ENCODE data around the gene PPP1R11.
"Not testable (repeated sequence)": the region's sequence is repeated elsewhere in the genome, so short reads cannot be mapped to it uniquely, and the experiment has no call there.

Gene PPP1R11

GRCh38 chr6:30029588-30029987, 37.4 kb upstream of the PPP1R11 start:
- no peak for DNase-seq (ENCODE audit: low read depth, low spot score)
- POLR2A ChIA-PET: no interaction called here
- CTCF ChIA-PET: no interaction called here
- no peak for TF ChIP-seq CTCF (IDR thresholded peaks at IDR 0.05; ENCODE audit: insufficient read depth, low read length, missing control alignments)
- H3K4me3 ChIP-seq (ENCODE audit: low read depth, low read length): no peak overlapping the region

- no peak for TF ChIP-seq CTCF (IDR thresholded peaks at IDR 0.05; ENCODE audit: insufficient read depth, low read length, missing control alignments)
- ChIA-PET CTCF (interaction anchor here (1.2 kb wide), 1 partner anchor 325 kb away, joined by 3 read pairs; no protein-coding TSS in a partner anchor), POLR2A (no interaction called here)
- H3K4me3 ChIP-seq (ENCODE audit: low read depth, low read length): no peak overlapping the region
- no peak for DNase-seq (ENCODE audit: low read depth, low spot score)
Observed at GRCh38 chr6:30031381-30031780, 35.6 kb upstream of the PPP1R11 start.

GRCh38 chr6:30033440-30033839, 33.6 kb upstream of the PPP1R11 start:
- POLR2A ChIA-PET; DNase-seq (ENCODE audit: low read depth, low spot score); H3K4me3 ChIP-seq (ENCODE audit: low read depth, low read length): not testable (repeated sequence)
- CTCF ChIA-PET: interaction anchor here (1.9 kb wide), 1 partner anchor 8 kb away, joined by 4 read pairs; no protein-coding TSS in a partner anchor

DNA sequence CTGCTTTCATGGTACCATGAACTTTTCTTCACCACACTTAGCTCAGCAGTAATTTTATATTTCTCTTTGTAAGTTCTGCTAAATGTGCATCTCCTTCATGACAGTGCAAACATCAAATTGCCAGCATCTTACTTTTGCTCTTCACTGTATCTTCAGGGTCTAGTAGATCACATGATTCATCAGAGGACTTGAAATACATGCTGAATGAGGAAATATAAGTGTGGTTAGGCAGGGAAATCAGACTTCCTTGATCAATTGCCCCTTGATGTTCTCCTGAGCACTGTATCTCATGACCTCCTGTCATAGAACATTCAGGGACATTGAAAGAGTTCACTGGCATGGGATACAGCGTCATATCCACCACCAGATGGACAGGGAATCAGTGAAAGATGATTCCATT, 31.2 kb upstream of the PPP1R11 start:
- no peak for DNase-seq (ENCODE audit: low read depth, low spot score)
- ChIA-PET CTCF (no interaction called here), POLR2A (no interaction called here)
- TF ChIP-seq CTCF (IDR thresholded peaks at IDR 0.05; ENCODE audit: insufficient read depth, low read length, missing control alignments): no peak
- no peak overlapping the region for H3K4me3 ChIP-seq (ENCODE audit: low read depth, low read length)

DNA sequence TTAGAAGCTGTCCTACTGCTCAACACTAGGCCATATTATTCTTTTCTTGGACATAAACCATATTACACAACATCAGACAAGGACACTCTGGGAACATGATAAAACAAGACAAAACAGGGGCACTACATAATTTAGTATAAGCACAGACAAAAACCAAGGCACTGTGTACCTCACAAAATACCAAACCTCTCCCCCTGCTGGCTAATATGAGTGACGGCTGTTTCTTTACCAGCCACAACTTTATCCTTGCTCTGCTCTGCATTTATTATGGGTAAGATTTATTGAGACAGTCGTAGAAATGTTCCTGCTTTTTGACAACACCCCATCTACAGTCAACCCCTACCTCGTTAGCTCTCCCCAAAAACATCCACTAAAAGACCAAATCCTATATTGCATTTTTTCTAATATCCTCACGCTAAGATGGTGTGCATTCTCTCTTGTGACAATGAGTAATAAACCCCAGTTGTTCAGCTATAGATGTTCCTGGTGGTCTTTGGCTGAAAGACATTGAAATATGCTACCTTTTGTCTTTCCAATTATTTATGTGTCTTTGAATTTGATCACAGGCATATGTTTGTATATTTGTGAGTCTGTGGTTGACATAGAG, 29.7 kb upstream of the PPP1R11 start:
- ChIA-PET CTCF (interaction anchor here (0.6 to 1.7 kb wide), 15 partner anchors 8 to 383 kb away, joined by 3 to 6 read pairs (median 4); no protein-coding TSS in a partner anchor), POLR2A (no interaction called here)
- DNase-seq (ENCODE audit: low read depth, low spot score): no peak
- H3K4me3 ChIP-seq (ENCODE audit: low read depth, low read length): no peak overlapping the region
- peak; percentile 44 for TF ChIP-seq CTCF (IDR thresholded peaks at IDR 0.05; ENCODE audit: insufficient read depth, low read length, missing control alignments)

DNA sequence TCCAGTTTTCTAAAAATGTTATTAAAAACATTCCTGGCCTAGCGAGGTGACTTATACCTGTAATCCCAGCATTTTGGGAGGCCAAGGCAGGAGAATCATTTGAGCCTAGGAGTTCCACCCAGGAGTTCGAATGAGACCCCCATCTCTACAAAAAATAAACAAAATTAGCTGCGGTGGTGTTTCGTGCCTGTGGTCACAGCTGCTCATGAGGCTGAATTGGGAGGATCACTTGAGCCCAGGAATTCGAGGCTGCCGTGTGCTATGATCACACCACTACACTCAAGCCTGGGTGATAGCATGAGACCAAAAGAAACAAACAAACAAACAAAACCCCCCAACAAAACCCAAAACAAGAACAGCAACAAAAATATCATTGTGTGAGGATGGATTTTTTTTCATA, 25.8 kb upstream of the PPP1R11 start:
- no peak for TF ChIP-seq CTCF (IDR thresholded peaks at IDR 0.05; ENCODE audit: insufficient read depth, low read length, missing control alignments)
- H3K4me3 ChIP-seq (ENCODE audit: low read depth, low read length): no peak overlapping the region
- ChIA-PET CTCF (no interaction called here), POLR2A (no interaction called here)
- DNase-seq (ENCODE audit: low read depth, low spot score): no peak

- POLR2A ChIA-PET: no interaction called here
- no peak for DNase-seq (ENCODE audit: low read depth, low spot score)
- H3K4me3 ChIP-seq (ENCODE audit: low read depth, low read length): no peak overlapping the region
- no peak for TF ChIP-seq CTCF (IDR thresholded peaks at IDR 0.05; ENCODE audit: insufficient read depth, low read length, missing control alignments)
- CTCF ChIA-PET: no interaction called here
Observed at GRCh38 chr6:30041821-30042220, 25.2 kb upstream of the PPP1R11 start.
